Measurements from ENCODE around the gene TBX1. TPM values are rescaled to one million over a fixed set of nuclear protein-coding genes. Genes with fewer than 3 reads are reported as not detected.

TBX1 gene
- polyA plus RNA-seq, 1 donor (not counting 4 experiments of a cell fraction or from before 2014, with no cell fraction given) = 0.10 TPM

DNA sequence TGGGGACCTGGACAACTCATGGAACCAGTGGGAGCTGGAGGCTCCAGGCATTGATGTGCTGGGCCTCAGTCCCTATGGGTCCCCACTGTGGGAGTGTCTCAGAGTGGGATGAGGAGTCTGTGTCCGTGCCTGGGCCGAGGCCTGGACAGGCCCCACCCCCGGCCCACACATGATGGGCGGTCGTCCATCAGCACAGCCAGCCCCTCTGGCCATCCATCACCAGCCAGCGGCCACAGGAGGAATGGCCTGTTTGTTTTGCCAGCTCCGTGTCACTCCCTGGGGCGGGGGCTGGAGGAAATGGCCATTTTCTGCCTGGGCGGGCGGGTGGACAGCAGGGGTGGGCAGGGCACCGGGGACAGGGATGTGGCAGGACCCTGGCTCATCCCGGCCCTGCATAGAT, 13.0 kb upstream of the TBX1 start:
- Histone ChIP-seq H3K4me3 (ENCODE audit: control insufficient read depth in 2 of 3, extremely low read depth in 1 of 3, insufficient read depth in 2 of 3, low read depth in 1 of 3, low read length in 3 of 3) (no peak overlapping the region), H3K4me2 (ENCODE audit: control insufficient read depth, extremely low read depth, insufficient read depth, low read depth, low read length) (no peak overlapping the region), H3K36me3 (ENCODE audit: control insufficient read depth in 2 of 2, extremely low read depth in 1 of 2, insufficient read depth in 2 of 2, low read length in 2 of 2) (no peaks in the 10 kb centered on the region), H2AFZ (ENCODE audit: control insufficient read depth, low read length) (no peak overlapping the region), H3K27ac (ENCODE audit: control insufficient read depth, insufficient read depth, low read length) (no peak overlapping the region), H4K20me1 (ENCODE audit: control insufficient read depth, extremely low read depth, insufficient read depth, low read length) (no peaks in the 10 kb centered on the region), H3K4me1 (ENCODE audit: control insufficient read depth, extremely low read depth, insufficient read depth, low read length) (no peaks in the 10 kb centered on the region), H3K79me2 (ENCODE audit: control insufficient read depth, insufficient read depth, low read length) (no peaks in the 10 kb centered on the region), H3K27me3 (ENCODE audit: control insufficient read depth, extremely low read depth, insufficient read depth, low read length) (peaks cover 6% of the 10 kb centered on the region), H3K9me3 (ENCODE audit: control insufficient read depth, low read depth, low read length) (no peaks in the 10 kb centered on the region), H3K9me1 (ENCODE audit: control insufficient read depth, extremely low read depth, insufficient read depth, low read length) (no peaks in the 10 kb centered on the region), H3K9ac (ENCODE audit: control insufficient read depth, extremely low read depth, insufficient read depth, low read length) (no peak overlapping the region)
- TF ChIP-seq EZH2 (IDR thresholded peaks at IDR 0.05; ENCODE audit: low read length) = no peak
- TF ChIP-seq, protein P1, sequence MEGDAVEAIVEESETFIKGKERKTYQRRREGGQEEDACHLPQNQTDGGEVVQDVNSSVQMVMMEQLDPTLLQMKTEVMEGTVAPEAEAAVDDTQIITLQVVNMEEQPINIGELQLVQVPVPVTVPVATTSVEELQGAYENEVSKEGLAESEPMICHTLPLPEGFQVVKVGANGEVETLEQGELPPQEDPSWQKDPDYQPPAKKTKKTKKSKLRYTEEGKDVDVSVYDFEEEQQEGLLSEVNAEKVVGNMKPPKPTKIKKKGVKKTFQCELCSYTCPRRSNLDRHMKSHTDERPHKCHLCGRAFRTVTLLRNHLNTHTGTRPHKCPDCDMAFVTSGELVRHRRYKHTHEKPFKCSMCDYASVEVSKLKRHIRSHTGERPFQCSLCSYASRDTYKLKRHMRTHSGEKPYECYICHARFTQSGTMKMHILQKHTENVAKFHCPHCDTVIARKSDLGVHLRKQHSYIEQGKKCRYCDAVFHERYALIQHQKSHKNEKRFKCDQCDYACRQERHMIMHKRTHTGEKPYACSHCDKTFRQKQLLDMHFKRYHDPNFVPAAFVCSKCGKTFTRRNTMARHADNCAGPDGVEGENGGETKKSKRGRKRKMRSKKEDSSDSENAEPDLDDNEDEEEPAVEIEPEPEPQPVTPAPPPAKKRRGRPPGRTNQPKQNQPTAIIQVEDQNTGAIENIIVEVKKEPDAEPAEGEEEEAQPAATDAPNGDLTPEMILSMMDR (optimal IDR thresholded peaks at IDR 0.05 in 1 of 3, IDR thresholded peaks at IDR 0.05 in 1 of 3, conservative IDR thresholded peaks at IDR 0.05 in 1 of 3; ENCODE audit: extremely low read depth in 1 of 3, insufficient read depth in 2 of 3, low read length in 3 of 3) = no peak
- dilution Hi-C loops (cut with MboI; ENCODE audit: extremely low pct_ligation_motif_present, low sequenced_read_pairs) = no loop called here
- FAIRE-seq (no peak), DNase-seq (ENCODE audit: low read depth, low spot score) (no peak)

DNA sequence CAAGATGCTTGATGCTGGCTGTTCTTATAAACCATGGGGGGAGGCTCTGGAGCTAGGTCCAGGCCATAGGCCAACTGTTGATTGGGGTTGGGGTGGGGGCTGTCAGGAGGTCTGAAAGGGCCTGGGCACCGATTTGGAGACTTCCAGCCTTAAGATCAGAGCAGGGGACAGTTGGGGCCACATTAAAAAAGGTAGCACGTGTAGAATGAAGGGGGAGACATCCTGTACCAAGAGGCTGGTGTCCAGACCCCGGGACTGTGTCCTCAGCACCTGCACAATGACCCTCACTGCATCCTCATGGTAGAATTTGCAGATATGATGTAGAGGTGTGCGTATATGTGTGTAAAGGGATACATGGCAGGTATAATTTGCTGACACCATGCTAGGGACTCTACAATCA, 12.4 kb upstream of the TBX1 start:
- Histone ChIP-seq H3K27me3 (ENCODE audit: control insufficient read depth, extremely low read depth, insufficient read depth, low read length) (peaks cover 6% of the 10 kb centered on the region), H3K9me1 (ENCODE audit: control insufficient read depth, extremely low read depth, insufficient read depth, low read length) (no peaks in the 10 kb centered on the region), H2AFZ (ENCODE audit: control insufficient read depth, low read length) (no peak overlapping the region), H4K20me1 (ENCODE audit: control insufficient read depth, extremely low read depth, insufficient read depth, low read length) (no peaks in the 10 kb centered on the region), H3K4me3 (ENCODE audit: control insufficient read depth in 2 of 3, extremely low read depth in 1 of 3, insufficient read depth in 2 of 3, low read depth in 1 of 3, low read length in 3 of 3) (no peak overlapping the region), H3K9me3 (ENCODE audit: control insufficient read depth, low read depth, low read length) (no peaks in the 10 kb centered on the region), H3K4me1 (ENCODE audit: control insufficient read depth, extremely low read depth, insufficient read depth, low read length) (no peaks in the 10 kb centered on the region), H3K27ac (ENCODE audit: control insufficient read depth, insufficient read depth, low read length) (no peak overlapping the region), H3K36me3 (ENCODE audit: control insufficient read depth in 2 of 2, extremely low read depth in 1 of 2, insufficient read depth in 2 of 2, low read length in 2 of 2) (no peaks in the 10 kb centered on the region), H3K79me2 (ENCODE audit: control insufficient read depth, insufficient read depth, low read length) (no peaks in the 10 kb centered on the region), H3K4me2 (ENCODE audit: control insufficient read depth, extremely low read depth, insufficient read depth, low read depth, low read length) (no peak overlapping the region), H3K9ac (ENCODE audit: control insufficient read depth, extremely low read depth, insufficient read depth, low read length) (no peak overlapping the region)
- dilution Hi-C loops (cut with MboI; ENCODE audit: extremely low pct_ligation_motif_present, low sequenced_read_pairs) = no loop called here
- FAIRE-seq (no peak), DNase-seq (ENCODE audit: low read depth, low spot score) (no peak)
- TF ChIP-seq EZH2 (IDR thresholded peaks at IDR 0.05; ENCODE audit: low read length) = no peak
- TF ChIP-seq, protein P1 (optimal IDR thresholded peaks at IDR 0.05 in 1 of 3, IDR thresholded peaks at IDR 0.05 in 1 of 3, conservative IDR thresholded peaks at IDR 0.05 in 1 of 3; ENCODE audit: extremely low read depth in 1 of 3, insufficient read depth in 2 of 3, low read length in 3 of 3) = no peak

Data from keratinocyte (primary cell).